A673 (cell line): Measurements from ENCODE around the gene TCERG1L. TPM values are rescaled to one million over a fixed set of nuclear protein-coding genes. Genes with fewer than 3 reads are reported as not detected.
"Not testable (repeated sequence)": the region's sequence is repeated elsewhere in the genome, so short reads cannot be mapped to it uniquely, and the experiment has no call there.

ENCODE experiments used
- BruUV-seq: library from RNA; stranded (reverse); fragments of 400-500 nt; replicated peaks from 2 replicates; lab custom pipeline; 2021; lab: Mats Ljungman, UMichigan
- CTCF ChIA-PET: fragments of 300-600 bp; sonication (Branson Sonifier 250); formaldehyde crosslinking; loops from one replicate; lab custom pipeline; 2022; ENCODE audit warnings: antibody characterized with exemption; lab: Charles Lee
- POLR2A ChIA-PET: fragments of 300-600 bp; sonication (Branson Sonifier 250); formaldehyde crosslinking; loops from one replicate; lab custom pipeline; 2022; ENCODE audit warnings: antibody characterized with exemption; ENCODE audit not compliant: low non-redundant PET; lab: Charles Lee
- DNase-seq: peaks from one replicate; pipeline ENCODE4 v3.0.0-alpha.2; 2015; ENCODE audit warnings: low spot score
- H3K27ac ChIP-seq: fragments of 200-600 bp; sonication (generic); 2 replicates; pipeline ENCODE4 v1.5.1; 2016; ENCODE audit warnings: mixed run types, low read depth, mild to moderate bottlenecking, mixed read lengths, antibody characterized with exemption, low read length; ENCODE audit not compliant: poor library complexity, severe bottlenecking
- H3K27me3 ChIP-seq: fragments of 200-600 bp; sonication (generic); replicated peaks from 2 replicates; pipeline ENCODE4 v1.6.1; 2017; ENCODE audit warnings: mixed run types, low read depth, mild to moderate bottlenecking, mixed read lengths, antibody characterized with exemption, low read length; ENCODE audit not compliant: insufficient read depth, poor library complexity
- H3K36me3 ChIP-seq: fragments of 200-600 bp; sonication (generic); 2 replicates; pipeline ENCODE4 v1.6.1; 2016; ENCODE audit warnings: mixed run types, mild to moderate bottlenecking, mixed read lengths, antibody characterized with exemption, low read length; ENCODE audit not compliant: insufficient read depth, poor library complexity, severe bottlenecking
- H3K4me1 ChIP-seq: fragments of 200-600 bp; sonication (generic); 2 replicates; pipeline ENCODE4 v1.6.1; 2017; ENCODE audit warnings: mixed run types, mild to moderate bottlenecking, mixed read lengths, antibody characterized with exemption, low read length; ENCODE audit not compliant: insufficient read depth, poor library complexity, severe bottlenecking
- H3K4me3 ChIP-seq: fragments of 200-600 bp; sonication (generic); 2 replicates; pipeline ENCODE4 v1.5.1; 2016; ENCODE audit warnings: low read depth, mixed run types, mild to moderate bottlenecking, mixed read lengths, low read length; ENCODE audit not compliant: poor library complexity, severe bottlenecking
- H3K9me3 ChIP-seq: fragments of 200-600 bp; sonication (generic); 2 replicates; pipeline ENCODE4 v1.6.1; 2016; ENCODE audit warnings: mixed run types, low read depth, mild to moderate bottlenecking, mixed read lengths, antibody characterized with exemption, low read length; ENCODE audit not compliant: poor library complexity, severe bottlenecking
- EZH2 ChIP-seq: fragments of 200-600 bp; sonication (generic); IDR thresholded peaks from 2 replicates; pipeline ENCODE4 v1.6.1; 2017; ENCODE audit warnings: borderline replicate concordance, low read depth, mild to moderate bottlenecking, mixed read lengths, antibody characterized with exemption, low read length; ENCODE audit not compliant: poor library complexity, severe bottlenecking
- intact Hi-C: fragments of 100-400 bp; cut with micrococcal nuclease; formaldehyde crosslinking; loops from one replicate; pipeline ENCODE4 v1.10.0; 2022; ENCODE audit not compliant: unreplicated experiment
- total RNA-seq: library from RNA; stranded (reverse); gene quantifications from 2 replicates; pipeline ENCODE4 v1.2.3, GENCODE V29; 2021
- TF ChIP-seq, protein P1 (sequence below): fragments of 300-800, 200-600 bp; sonication (generic); conservative IDR thresholded peaks from 2 replicates; pipeline ENCODE4 v1.5.1; 2017; ENCODE audit warnings: low read depth, mild to moderate bottlenecking, antibody characterized with exemption, low read length, moderate library complexity, mixed read lengths

TCERG1L gene
- total RNA-seq, 1 experiment from 2014 or later: 16.3 TPM

DNA sequence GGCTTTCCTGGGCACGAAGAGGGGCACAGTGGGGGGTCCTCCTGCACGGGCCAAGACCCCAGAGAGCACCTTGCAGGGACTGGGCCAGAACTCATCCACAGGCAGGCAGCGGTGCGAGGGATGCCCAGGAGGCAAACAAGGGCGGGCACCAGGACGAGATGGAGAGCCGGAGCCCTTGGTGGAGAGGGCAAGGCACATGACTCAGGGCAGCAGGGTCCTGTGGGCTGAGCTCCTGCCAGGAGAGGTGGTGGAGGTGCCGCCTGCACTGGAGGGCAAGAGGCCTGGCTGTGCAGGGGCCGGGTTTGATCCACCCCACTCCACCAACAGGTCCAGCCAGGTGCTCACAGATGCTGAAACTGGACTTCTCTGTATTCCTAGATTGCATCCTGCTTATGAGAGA lies 170.9 kb downstream of the TCERG1L start:
- peaks cover 19% of the 10 kb centered on the region for H3K4me1 ChIP-seq
- H3K36me3 ChIP-seq: no peaks in the 10 kb centered on the region
- ChIA-PET POLR2A (no interaction called here), CTCF (no interaction called here)
- H3K9me3 ChIP-seq: no peaks in the 10 kb centered on the region
- H3K27ac ChIP-seq: no peak overlapping the region
- no peak for TF ChIP-seq EZH2
- TF ChIP-seq, protein P1, sequence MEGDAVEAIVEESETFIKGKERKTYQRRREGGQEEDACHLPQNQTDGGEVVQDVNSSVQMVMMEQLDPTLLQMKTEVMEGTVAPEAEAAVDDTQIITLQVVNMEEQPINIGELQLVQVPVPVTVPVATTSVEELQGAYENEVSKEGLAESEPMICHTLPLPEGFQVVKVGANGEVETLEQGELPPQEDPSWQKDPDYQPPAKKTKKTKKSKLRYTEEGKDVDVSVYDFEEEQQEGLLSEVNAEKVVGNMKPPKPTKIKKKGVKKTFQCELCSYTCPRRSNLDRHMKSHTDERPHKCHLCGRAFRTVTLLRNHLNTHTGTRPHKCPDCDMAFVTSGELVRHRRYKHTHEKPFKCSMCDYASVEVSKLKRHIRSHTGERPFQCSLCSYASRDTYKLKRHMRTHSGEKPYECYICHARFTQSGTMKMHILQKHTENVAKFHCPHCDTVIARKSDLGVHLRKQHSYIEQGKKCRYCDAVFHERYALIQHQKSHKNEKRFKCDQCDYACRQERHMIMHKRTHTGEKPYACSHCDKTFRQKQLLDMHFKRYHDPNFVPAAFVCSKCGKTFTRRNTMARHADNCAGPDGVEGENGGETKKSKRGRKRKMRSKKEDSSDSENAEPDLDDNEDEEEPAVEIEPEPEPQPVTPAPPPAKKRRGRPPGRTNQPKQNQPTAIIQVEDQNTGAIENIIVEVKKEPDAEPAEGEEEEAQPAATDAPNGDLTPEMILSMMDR: no peak
- H3K4me3 ChIP-seq: no peak overlapping the region
- DNase-seq: no peak
- BruUV-seq: no TSS peak
- H3K27me3 ChIP-seq: no peaks in the 10 kb centered on the region
- intact Hi-C loops: no loop called here

DNA sequence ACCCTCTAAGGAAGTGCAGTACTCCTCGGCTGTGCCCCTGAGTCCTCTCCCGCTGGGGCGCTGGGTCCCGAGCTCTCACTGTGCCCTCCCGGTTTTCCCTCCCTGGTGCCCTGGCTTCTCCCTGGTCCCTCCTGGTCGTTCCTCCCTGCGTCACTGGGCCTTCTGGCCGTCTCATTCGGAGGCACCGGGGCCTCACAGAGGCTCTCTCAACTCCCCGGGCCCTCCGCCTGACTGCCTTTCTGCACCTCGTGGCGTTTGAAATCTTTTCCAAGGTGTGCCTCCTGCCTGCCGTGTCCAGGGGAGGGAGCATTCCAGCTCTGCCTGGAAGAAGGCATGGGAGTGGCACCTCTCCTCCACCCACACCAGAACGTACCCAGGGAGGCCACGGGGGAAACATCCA lies 174.3 kb downstream of the TCERG1L start:
- ChIA-PET CTCF (no interaction called here), POLR2A (no interaction called here)
- BruUV-seq: no TSS peak
- peaks cover 9% of the 10 kb centered on the region for H3K4me1 ChIP-seq
- H3K27ac ChIP-seq: no peak overlapping the region
- DNase-seq: no peak
- no peaks in the 10 kb centered on the region for H3K27me3 ChIP-seq
- no peaks in the 10 kb centered on the region for H3K9me3 ChIP-seq
- H3K4me3 ChIP-seq: no peak overlapping the region
- TF ChIP-seq, protein P1: no peak
- no peak for TF ChIP-seq EZH2
- H3K36me3 ChIP-seq: no peaks in the 10 kb centered on the region
- intact Hi-C loops: no loop called here

DNA sequence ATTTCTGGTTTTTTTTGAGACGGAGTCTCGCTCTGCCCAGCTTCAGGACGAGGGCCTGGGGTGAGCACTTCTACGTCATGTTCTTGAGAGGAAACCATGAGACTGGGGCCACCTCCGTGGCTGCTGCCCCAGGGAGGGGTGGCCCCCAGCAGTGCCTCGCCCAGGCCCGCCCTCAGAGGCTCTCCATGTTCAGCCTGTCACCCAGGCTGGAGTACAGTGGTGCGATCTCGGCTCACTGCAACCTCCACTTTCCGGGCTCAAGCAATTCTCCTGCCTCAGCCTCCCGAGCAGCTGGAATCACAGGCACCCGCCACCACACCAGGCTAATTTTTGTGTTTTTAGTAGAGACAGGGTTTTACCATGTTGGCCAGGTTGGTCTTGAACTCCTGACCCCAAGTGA lies 175.2 kb downstream of the TCERG1L start:
- CTCF ChIA-PET, intact Hi-C loops, H3K36me3 ChIP-seq, H3K9me3 ChIP-seq, H3K4me3 ChIP-seq, DNase-seq, POLR2A ChIA-PET, H3K27ac ChIP-seq, BruUV-seq, H3K27me3 ChIP-seq: not testable (repeated sequence)
- peaks cover 13% of the 10 kb centered on the region for H3K4me1 ChIP-seq

DNA sequence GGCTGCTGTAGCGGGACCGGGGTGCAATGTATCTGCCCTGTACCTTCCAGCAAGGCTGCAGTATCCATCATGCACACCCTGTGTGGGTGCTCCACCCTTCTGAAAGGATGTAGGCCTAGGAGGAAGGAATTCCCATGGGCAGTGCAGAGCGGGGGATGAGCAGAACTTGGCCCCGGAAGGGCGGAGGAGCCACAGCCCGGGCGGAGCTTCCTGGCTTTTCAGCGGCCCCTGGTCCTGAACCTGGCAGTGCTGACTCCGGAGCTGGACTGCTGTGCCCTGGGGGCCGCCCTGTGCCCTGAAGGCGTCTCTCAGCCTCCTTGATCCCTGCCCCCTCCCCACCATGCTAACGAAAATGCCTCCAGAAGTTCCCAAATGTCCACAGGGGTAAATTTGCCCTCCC lies 175.8 kb downstream of the TCERG1L start:
- Histone ChIP-seq H3K9me3 (no peaks in the 10 kb centered on the region), H3K36me3 (no peaks in the 10 kb centered on the region), H3K27me3 (no peaks in the 10 kb centered on the region), H3K27ac (no peak overlapping the region), H3K4me3 (no peak overlapping the region), H3K4me1 (peaks cover 13% of the 10 kb centered on the region)
- TF ChIP-seq, protein P1: no peak
- no peak for TF ChIP-seq EZH2
- CTCF ChIA-PET: no interaction called here
- POLR2A ChIA-PET: no interaction called here
- no peak for DNase-seq
- BruUV-seq: no TSS peak
- intact Hi-C loops: no loop called here
